HepG2 (cell line): Measurements from ENCODE around the gene PFDN5. TPM values are rescaled to one million over a fixed set of nuclear protein-coding genes. Genes with fewer than 3 reads are reported as not detected.

Source experiments
- ATF2 ChIP-seq: sonication (generic); formaldehyde crosslinking; IDR thresholded peaks from 2 replicates; pipeline ENCODE4 v1.4.0; 2020; ENCODE audit warnings: missing genetic modification reagents
- GABPA ChIP-seq, 2 experiments: IDR thresholded peaks; 2 replicates each; pipeline ENCODE4 v1.6.1; 2011 to 2016; ENCODE audit warnings: low read depth in 2 of 2, low read length in 1 of 2, missing biosample characterization in 1 of 2, missing genetic modification characterization in 1 of 2
- MEIS2 ChIP-seq: sonication (generic); formaldehyde crosslinking; IDR thresholded peaks from 2 replicates; pipeline ENCODE4 v1.9.0; 2021; ENCODE audit warnings: mild to moderate bottlenecking, missing genetic modification reagents
- SNAI1 ChIP-seq: sonication (generic); formaldehyde crosslinking; IDR thresholded peaks from 2 replicates; pipeline ENCODE4 v1.5.0; 2020; ENCODE audit warnings: mild to moderate bottlenecking, missing genetic modification reagents, borderline replicate concordance
- TFE3 ChIP-seq: IDR thresholded peaks from 2 replicates; pipeline ENCODE4 v1.6.1; 2016
- THAP11 ChIP-seq: IDR thresholded peaks from 2 replicates; pipeline ENCODE4 v1.6.1; 2016; ENCODE audit warnings: missing biosample characterization, missing genetic modification reagents
- ZNF329 ChIP-seq: sonication (generic); formaldehyde crosslinking; IDR thresholded peaks from 2 replicates; pipeline ENCODE4 v1.9.0; 2021; ENCODE audit warnings: low read depth, mild to moderate bottlenecking, missing genetic modification reagents
- ZSCAN21 ChIP-seq: sonication (generic); formaldehyde crosslinking; IDR thresholded peaks from 2 replicates; pipeline ENCODE4 v1.8.0; 2022; ENCODE audit warnings: mild to moderate bottlenecking, missing genetic modification reagents, moderate library complexity, borderline replicate concordance
- polyA plus RNA-seq, 8 experiments: library from polyadenylated mRNA; depleted of rRNA in 3 of 8; stranded (reverse) in 7 of 8; unstranded in 1 of 8; fragments of >200 nt; fragmentation: Illumina TruSeq in 4 of 8; extraction: Trizol in 4 of 8; gene quantifications; 2 replicates each; pipeline versions ENCODE4 v1.2.1 to v1.2.3, GENCODE V29; 2011 to 2016; ENCODE audit warnings: low read depth in 4 of 8, missing spikeins in 1 of 8, mixed read lengths in 1 of 8; ENCODE audit not compliant: insufficient read depth in 1 of 8
- total RNA-seq, 5 experiments: library from RNA; depleted of rRNA; stranded (reverse); fragments of >200 nt; fragmentation: Illumina TruSeq; extraction: Trizol; gene quantifications; 2 replicates each; pipeline ENCODE4 v1.2.3, GENCODE V29; 2016; ENCODE audit warnings: low read depth in 1 of 5
- TF ChIP-seq, protein P1 (sequence below): sonication (generic); formaldehyde crosslinking; IDR thresholded peaks from 2 replicates; pipeline ENCODE4 v1.4.0; 2020; ENCODE audit warnings: missing genetic modification reagents
- TF ChIP-seq, protein P2 (sequence below): sonication (generic); formaldehyde crosslinking; IDR thresholded peaks from 2 replicates; pipeline ENCODE4 v1.4.0; 2020; ENCODE audit warnings: missing genetic modification reagents, borderline replicate concordance

PFDN5 gene
- total and polyA plus RNA-seq, 2 of the 13 experiments (the other 11 are each of a cell fraction or from before 2014, with no cell fraction given) = 449 to 462 TPM

DNA sequence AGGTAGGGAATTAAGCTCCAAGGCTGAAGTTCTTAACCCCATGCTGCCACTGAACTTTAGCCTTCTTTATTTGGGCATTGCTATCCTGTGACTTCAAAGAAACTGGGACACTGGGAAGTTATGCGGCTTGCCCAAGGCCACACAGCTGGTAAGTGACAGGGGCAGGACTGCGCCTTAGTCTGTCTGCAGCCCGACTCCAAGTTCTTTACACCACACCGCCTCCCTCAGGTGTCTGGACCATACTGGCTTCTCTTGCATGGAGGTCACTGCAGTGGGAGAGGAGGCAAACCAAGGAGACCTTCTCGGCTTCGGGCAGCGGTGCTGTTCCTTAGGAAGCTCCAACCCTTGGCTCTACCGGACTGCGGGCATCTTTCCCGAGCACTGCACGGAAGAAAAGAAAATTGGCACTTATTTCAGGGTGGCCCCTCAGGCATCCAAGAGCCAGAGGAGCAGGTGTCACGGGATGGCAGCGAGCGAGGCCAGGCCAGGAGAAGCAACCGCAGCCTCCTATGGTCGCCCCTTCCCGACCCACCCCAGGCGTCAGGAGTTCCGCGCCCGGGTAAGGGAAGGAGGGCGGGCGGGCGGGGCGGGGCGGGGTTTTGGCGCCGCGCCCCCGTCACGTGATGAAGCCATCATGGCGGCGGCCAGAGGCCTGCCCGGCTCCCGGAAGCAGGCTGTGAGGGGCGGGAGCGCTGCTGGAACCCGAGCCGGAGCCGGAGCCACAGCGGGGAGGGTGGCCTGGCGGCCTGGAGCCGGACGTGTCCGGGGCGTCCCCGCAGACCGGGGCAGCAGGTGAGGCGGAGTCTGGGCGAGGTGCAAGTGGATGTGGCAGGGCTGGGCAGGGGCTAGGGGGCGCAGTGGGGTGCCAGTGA lies 43.6 kb upstream of the PFDN5 start (continued):
- TF ChIP-seq TFE3 (CRISPR knock-in tag) (peak; percentile 43; the same call in 1 of the 2 replicates), ATF2 (0 out of 2 replicates have a peak, but pooled peaks have one; percentile 20), SNAI1 (CRISPR knock-in tag) (0 out of 2 replicates have a peak, but pooled peaks have one; percentile 24), THAP11 (CRISPR knock-in tag) (peak; percentile 78), GABPA (IDR thresholded peaks at IDR 0.05; ENCODE audit: low read depth, low read length) (peak; percentile 48), GABPA (CRISPR knock-in tag; IDR thresholded peaks at IDR 0.05; ENCODE audit: low read depth) (no peak; the same call in 1 of the 2 replicates), ZSCAN21 (CRISPR knock-in tag) (peak; percentile 87), ZNF329 (CRISPR knock-in tag) (peak; percentile 62; the same call in 1 of the 2 replicates), MEIS2 (CRISPR knock-in tag) (peak; percentile 51; the same call in 1 of the 2 replicates)
- TF ChIP-seq, protein P1, sequence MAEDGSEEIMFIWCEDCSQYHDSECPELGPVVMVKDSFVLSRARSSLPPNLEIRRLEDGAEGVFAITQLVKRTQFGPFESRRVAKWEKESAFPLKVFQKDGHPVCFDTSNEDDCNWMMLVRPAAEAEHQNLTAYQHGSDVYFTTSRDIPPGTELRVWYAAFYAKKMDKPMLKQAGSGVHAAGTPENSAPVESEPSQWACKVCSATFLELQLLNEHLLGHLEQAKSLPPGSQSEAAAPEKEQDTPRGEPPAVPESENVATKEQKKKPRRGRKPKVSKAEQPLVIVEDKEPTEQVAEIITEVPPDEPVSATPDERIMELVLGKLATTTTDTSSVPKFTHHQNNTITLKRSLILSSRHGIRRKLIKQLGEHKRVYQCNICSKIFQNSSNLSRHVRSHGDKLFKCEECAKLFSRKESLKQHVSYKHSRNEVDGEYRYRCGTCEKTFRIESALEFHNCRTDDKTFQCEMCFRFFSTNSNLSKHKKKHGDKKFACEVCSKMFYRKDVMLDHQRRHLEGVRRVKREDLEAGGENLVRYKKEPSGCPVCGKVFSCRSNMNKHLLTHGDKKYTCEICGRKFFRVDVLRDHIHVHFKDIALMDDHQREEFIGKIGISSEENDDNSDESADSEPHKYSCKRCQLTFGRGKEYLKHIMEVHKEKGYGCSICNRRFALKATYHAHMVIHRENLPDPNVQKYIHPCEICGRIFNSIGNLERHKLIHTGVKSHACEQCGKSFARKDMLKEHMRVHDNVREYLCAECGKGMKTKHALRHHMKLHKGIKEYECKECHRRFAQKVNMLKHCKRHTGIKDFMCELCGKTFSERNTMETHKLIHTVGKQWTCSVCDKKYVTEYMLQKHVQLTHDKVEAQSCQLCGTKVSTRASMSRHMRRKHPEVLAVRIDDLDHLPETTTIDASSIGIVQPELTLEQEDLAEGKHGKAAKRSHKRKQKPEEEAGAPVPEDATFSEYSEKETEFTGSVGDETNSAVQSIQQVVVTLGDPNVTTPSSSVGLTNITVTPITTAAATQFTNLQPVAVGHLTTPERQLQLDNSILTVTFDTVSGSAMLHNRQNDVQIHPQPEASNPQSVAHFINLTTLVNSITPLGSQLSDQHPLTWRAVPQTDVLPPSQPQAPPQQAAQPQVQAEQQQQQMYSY (CRISPR knock-in tag) = peak; percentile 66; the same call in 1 of the 2 replicates
- TF ChIP-seq, protein P2, sequence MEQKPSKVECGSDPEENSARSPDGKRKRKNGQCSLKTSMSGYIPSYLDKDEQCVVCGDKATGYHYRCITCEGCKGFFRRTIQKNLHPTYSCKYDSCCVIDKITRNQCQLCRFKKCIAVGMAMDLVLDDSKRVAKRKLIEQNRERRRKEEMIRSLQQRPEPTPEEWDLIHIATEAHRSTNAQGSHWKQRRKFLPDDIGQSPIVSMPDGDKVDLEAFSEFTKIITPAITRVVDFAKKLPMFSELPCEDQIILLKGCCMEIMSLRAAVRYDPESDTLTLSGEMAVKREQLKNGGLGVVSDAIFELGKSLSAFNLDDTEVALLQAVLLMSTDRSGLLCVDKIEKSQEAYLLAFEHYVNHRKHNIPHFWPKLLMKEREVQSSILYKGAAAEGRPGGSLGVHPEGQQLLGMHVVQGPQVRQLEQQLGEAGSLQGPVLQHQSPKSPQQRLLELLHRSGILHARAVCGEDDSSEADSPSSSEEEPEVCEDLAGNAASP (CRISPR knock-in tag) = peak; percentile 24; the same call in 1 of the 2 replicates
